ENCODE results near the gene MAP2K2.

DNA sequence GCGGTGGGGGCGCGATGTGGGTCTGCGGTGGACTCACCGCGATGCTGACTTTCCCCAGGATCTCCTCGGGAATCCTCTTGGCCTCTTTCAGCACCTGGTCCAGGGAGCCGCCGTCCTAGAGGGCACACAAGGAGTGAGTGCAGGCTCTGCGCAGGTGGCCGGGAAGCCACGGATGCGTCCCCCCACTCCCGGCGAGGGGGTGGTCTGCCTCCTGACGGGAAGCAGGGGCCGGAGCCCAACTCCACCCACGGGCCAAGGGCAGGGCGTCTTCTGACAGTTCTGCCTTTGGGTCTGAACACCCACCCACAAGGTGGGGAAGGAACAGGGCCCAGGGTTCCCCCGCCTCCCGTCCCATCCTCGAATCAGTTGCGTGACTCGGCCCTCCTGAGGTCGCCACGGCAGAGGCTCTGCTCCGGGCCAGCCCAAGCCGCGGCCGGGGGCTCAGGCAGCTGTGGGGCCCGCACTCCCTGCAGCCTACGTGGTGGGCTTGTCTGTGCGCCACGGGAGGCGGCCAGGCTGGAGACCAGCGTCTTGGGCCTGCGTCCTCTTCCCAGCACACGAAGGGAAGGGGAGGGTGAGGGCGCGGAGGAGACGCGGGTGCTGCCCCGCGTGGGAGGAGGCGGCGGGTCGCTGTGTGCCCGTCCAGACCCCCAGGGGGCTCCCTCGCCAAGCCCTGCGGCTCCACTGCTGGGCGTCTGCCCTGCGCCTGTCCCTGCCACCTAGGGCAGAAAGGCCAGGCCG, 21.4 kb downstream of the MAP2K2 start:
- TF ChIP-seq REST (IDR thresholded peaks at IDR 0.05; ENCODE audit: borderline replicate concordance), result no peak
- TF ChIP-seq, protein P1, sequence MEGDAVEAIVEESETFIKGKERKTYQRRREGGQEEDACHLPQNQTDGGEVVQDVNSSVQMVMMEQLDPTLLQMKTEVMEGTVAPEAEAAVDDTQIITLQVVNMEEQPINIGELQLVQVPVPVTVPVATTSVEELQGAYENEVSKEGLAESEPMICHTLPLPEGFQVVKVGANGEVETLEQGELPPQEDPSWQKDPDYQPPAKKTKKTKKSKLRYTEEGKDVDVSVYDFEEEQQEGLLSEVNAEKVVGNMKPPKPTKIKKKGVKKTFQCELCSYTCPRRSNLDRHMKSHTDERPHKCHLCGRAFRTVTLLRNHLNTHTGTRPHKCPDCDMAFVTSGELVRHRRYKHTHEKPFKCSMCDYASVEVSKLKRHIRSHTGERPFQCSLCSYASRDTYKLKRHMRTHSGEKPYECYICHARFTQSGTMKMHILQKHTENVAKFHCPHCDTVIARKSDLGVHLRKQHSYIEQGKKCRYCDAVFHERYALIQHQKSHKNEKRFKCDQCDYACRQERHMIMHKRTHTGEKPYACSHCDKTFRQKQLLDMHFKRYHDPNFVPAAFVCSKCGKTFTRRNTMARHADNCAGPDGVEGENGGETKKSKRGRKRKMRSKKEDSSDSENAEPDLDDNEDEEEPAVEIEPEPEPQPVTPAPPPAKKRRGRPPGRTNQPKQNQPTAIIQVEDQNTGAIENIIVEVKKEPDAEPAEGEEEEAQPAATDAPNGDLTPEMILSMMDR (IDR thresholded peaks at IDR 0.05; ENCODE audit: poor library complexity, severe bottlenecking), result no peak
- no peak for TF ChIP-seq EZH2 (IDR thresholded peaks at IDR 0.05; ENCODE audit: borderline replicate concordance, insufficient read depth, low read length, poor library complexity, severe bottlenecking)

All from neural cell (in vitro differentiated cells).